ENCODE measurements around the gene CUEDC2.

- TF ChIP-seq POLR2A (IDR thresholded peaks at IDR 0.05; ENCODE audit: low read depth, low read length) (no peak), TAF1 (IDR thresholded peaks at IDR 0.05; ENCODE audit: low read depth, low read length) (no peak), POLR2AphosphoS5 (IDR thresholded peaks at IDR 0.05; ENCODE audit: low read depth, low read length) (no peak), SPI1 (IDR thresholded peaks at IDR 0.05; ENCODE audit: low read depth, low read length) (no peak)
Observed at GRCh38 chr10:102419269-102420180, 12.8 kb downstream of the CUEDC2 start.
